Activated CD8-positive, alpha-beta memory T cell treated with anti-CD3 and anti-CD28 coated beads, Interleukin-2, amount 50 U/mL, for 48 hours (primary cell): ENCODE measurements around the gene MCF2L2.
"Not testable (repeated sequence)": the region's sequence is repeated elsewhere in the genome, so short reads cannot be mapped to it uniquely, and the experiment has no call there.

Source experiments
- DNase-seq: peaks from one replicate; pipeline ENCODE4 v3.0.0-alpha.2; 2020

Gene MCF2L2

DNA sequence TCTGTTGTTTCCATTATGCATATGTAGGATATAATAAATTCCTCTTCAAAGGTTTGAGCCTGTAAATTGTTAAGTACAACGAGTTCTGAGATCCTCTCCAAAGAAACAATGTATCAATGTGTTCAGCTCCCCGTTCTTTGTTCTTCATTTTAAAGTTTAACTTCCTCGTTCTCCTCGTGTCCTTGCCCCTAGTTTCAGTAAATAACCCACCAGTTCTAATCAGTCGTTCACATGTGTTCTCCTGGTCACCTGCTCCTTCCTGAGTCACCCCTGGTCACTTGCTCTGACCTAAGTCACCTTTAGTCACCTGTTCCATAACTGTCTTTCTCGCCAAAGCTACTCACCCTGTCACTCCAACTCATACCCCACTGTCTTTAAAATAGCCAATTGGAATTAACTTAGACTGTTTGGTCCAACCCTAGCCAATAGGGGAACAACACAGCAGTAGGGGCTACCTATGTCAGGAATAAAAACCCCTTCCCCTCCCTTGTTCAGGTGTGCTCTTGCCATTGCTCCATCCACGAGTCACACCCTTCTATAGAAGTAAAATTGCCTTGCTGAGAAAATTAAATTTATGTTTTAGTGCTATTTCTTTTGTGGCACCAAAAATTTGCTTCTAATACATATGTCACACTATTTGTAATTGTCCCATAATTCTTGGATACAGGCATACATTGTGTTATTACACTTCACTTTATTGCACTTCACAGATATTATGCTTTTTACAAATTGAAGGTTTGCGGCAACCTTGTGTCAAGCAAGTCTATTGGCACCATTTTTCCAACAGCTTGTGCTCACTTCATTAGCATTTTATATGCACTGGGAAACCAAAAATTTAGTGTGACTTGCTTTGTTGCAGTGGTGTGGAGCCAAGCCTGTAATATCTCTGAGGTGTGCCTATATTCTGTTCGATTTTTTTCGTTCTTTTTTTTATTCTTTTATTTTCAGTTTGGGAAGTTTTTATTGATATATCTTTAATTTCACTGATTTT is 15.3 kb upstream of the MCF2L2 start:
- DNase-seq = no peak

DNA sequence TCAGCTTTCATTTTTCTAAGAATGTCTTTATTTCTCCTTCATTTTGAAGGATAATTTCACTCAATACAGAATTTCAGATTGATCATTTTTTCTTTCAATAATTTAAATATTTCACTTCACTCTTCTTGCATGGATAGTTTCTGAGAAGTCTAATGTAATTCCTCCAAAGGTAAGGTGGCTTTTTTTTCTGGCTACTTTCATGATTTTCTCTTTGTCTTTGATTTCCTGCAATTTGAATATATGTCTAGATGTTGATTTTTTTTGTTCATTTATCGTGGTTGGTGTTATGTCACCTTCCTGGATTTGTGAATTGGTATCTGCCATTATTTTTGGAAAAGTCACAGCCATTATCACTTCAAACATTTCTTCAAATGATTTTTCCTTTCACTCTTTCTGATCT is 14.6 kb upstream of the MCF2L2 start:
- DNase-seq = no peak

DNA sequence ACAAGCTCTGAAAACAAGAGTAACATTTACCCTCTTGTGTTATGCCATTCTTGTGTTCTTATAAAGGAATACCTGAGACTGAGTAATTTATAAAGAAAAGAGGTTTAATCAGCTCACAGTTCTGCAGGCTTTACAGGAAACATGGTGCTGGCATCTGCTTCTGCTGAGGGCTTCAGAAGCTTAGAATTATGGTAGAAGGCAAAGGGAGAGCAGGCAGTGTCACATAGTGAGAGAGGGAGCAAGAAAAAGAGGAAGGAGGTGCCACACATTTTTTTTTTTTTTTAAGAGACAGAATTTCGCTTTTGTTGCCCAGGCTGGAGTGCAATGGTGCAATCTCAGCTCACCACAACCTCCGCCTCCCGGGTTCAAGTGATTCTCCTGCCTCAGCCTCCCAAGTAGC is 12.1 kb upstream of the MCF2L2 start:
- DNase-seq = not testable (repeated sequence)

DNA sequence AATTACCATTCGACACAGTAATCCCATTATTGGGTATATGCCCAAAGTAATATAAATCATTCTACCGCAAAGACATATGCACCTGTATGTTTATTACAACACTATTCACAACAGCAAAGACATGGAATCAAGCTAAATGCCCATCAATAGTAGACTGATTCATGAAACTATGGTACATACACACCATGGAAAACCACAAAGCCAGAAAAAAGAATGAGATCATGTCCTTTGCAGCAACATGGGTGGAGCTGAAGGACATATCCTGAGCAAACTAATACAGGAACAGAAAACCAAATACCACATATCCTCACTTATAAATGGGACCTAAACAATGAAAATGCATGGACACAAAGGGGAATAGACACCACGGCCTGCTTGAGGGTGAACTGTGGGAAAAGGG is 11.1 kb upstream of the MCF2L2 start:
- no peak for DNase-seq

DNA sequence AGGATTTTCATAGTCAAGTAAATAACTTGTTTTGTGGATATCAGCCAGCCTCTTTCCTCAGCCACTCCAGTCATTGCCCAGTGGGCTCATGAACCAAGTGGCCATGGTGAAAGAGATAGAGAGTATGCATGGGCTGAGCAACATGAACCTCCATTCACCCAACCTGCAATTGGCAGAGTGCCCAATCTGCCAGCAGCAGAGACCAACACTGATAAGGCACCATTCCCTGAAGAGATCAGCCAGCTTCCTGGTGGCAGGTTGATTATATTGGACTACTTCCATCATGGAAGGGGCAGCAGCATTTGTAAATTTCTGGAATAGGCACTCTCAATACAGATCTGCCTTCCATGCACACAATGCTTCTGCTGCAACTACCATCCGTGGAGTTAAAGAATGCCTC is 10.3 kb upstream of the MCF2L2 start:
- no peak for DNase-seq

DNA sequence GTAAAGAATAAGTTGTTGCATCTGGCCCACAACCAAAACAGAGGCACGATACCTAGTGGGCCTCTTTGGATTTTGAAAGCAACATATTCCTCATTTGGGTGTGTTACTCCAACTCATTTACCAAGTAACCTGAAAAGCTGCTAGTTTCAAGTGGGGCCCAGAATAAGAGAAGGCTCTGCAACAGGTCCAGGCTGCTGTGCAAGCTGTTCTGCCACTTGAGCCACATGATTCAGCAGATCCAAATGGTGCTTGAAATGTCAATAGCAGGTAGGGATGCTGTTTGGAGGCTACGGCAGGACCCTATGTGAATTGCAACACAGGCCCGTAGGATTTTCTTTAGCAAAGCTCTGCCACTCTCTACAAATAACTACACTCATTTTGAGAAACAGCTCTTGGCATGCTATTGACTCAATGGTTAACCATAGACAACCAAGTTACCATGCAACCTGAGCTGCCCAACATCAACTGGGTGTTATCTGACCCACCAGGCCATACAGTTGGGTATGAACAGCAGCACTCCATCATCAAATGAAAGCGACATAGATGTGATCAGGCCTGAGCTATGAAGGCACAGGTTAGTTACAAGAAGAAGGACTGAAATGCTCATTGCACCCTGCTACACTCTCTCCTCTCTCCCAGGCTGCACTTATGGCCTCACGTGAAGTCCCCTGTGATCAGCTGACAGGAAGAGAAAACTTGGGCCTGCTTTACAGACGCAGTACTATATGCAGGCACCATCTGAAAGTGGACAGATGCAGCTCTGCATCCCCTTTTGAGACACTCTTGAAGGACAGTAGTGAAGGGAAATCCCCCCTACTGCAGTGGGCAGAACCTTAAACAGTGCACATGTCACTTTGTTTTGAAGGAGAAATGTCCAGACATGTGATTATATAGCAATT is 9.5 kb upstream of the MCF2L2 start:
- DNase-seq = no peak

DNA sequence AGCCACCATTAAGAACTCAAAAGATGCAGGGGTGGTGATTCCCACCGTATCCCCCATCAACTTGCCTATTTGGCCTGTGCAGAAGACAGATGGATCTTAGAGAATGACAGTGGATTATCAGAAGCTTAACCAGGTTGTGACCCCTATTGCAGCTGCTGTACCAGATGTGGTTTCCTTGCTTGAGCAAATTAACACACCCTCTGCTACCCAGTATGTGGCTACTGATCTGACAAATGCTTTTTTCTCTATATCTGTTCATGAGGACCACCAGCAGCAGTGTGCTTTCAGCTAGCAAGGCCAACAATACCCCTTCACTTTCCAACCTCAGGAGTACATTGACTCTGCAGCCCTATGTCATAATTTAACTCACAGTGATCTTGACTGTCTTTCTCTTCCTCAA is 8.6 kb upstream of the MCF2L2 start:
- DNase-seq = no peak

DNA sequence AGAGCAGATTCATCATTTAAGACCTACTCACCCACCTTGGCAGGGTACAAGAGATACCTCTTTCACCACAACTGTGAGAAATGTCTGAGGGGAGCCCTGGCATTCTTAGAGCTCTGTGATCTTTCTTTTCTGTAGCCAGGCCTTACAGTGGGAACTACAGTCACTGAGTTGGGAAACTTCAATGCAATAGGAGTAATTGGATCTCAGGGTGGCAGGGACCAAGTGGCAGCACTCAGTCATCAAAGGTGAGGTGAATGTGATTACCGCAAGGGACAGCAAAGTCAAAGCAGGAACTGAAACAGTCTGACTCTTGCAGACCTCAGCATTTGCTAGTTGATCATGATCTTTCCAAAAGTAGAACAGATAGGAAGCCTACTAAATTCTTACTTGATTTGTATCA is 7.2 kb upstream of the MCF2L2 start:
- no peak for DNase-seq

DNA sequence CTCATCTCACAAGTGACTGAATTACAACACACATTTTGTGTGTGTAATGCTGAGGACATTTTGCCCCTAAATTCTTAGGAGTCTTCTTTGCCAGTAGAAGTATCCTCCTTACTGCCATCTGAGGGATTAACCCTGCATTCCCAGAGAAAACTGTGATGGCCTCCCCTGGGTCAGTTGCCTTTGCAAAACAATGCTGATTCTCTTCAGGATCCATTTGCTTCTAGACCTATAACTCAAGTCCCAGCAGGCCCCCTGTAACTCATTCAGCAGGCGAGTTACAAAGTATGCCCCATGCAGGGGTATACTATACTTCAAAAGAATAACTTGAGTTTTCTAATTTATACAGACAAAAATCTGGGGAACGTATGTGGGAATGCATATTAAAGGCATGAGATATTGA is 6.6 kb upstream of the MCF2L2 start:
- DNase-seq = no peak

DNA sequence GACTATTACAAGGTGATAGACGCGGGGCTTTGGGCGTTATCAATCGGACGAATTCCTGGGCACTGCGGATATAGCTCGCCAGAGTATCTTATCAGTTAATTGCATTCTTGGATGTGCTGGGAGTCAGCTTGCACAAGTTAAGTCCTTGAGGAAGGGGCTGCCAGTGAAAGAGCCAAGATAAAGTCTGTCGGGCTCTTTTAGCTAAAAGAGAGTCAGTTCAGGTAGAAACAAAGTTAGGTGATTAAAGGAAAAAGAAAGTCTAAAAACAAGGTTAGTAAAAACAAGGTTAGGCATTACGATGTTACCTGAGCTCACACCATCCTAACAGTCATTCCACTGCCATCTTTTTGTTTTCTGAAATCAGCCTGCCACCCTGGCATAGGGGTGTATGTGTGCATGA is 6.1 kb upstream of the MCF2L2 start:
- no peak for DNase-seq

DNA sequence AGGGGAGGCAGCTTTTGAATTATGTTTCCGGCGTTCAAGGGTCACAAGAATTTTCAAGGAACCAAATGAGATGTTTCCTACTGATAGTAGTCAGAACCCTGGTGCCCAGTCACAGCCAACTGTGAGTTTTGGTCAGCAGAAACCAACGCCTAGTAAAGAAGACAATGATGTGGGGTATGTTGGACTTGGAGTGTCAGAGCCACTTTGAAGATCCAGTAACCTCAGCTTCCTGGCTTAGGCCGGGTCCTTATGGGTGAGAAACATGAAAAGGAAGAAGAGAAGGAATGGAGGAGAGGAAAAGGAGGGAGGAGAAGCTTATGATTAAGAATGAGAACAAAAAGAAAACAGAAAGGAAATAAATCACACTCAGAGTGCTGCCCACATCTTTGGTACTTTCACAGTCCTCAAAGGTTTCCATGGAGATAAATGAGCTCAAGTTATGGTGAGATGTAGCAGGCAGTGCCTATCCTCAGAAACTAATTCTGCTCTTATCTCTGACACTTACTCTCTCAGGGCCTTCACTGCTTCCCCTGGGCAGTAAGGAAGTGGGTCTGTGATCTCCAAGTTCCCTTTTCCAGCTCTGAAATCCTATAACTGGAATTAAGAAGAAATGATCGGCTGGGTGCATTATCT is 2.0 kb upstream of the MCF2L2 start:
- DNase-seq = no peak

DNA sequence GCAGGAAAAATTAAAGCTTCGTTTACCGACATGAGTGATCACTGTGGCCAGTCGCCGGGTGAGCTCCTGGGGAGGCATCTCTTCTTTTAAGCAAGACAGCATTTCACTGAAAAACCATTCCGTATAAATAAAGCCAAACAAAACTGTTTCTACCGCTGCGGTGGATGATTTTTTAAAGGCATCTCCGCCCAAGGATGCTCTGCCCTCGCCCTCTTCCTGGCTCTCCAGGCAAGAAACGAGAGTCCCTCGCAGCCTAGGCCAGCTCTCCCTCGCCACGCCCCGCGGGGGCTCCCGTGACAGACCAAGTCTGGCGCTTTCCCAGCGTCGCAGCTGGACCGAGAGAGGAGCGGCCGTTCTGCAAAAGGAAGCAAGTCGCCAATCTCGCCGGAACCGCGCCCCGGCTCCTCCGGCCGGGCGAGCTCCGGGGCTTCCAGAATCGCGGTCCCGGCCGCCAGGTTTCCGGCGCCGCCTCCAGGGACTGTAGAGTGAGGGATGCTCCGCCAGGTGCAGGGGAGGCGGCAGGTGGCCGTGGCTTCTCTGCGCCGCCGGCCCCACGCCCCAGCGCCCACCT is 458 bp downstream of the MCF2L2 start:
- DNase-seq = peak; percentile 68

DNA sequence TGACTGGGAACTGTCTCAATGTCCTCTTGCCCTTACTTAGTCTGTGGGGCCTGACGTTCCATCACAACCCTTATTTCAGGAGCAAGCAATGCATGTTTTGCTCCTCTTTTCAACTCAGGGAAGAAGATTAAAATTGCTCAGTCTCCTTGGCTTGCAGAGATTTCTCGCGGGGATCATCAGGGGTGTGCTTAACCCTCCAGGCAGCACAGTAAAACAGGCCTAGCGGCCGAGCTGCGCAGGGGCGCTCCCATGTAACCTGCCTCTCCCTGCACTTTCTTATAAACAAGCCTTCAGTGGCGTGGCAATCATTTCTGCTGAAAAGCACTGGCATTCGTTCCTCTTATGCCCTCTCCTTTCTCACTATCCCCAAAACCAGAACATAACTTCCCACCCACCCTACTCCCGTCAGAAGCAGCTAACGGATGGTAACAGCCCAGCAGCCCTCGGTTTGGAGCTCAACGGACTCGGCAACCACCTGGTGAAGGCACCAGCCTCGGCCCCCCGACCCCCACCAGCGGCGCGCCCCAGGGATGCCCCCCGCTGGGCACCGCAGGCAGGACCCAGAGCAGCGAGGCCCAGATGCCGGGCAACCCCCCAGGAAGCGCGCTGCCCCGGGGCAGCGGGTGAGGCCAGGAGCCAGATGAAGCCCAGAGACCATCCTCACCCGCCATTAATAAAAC is 1.1 kb downstream of the MCF2L2 start:
- DNase-seq = no peak

DNA sequence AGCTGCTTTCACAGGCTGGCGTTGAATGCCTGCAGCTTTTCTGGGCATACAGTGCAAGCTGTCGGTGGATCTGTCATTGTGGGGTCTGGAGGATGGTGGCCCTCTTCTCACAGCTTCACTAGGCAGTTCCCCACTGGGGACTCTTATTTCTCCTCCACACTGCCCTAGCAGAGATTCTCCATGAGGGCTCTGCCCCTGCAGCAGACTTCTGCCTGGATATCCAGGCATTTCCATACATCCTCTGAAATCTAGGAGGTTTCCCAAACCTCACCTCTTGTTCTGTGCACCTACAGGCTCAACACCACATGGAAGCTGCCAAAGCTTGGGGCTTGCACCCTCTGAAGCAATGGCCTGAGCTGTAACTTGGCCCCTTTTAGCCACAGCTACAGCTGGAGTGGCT is 9.6 kb downstream of the MCF2L2 start:
- DNase-seq = not testable (repeated sequence)

DNA sequence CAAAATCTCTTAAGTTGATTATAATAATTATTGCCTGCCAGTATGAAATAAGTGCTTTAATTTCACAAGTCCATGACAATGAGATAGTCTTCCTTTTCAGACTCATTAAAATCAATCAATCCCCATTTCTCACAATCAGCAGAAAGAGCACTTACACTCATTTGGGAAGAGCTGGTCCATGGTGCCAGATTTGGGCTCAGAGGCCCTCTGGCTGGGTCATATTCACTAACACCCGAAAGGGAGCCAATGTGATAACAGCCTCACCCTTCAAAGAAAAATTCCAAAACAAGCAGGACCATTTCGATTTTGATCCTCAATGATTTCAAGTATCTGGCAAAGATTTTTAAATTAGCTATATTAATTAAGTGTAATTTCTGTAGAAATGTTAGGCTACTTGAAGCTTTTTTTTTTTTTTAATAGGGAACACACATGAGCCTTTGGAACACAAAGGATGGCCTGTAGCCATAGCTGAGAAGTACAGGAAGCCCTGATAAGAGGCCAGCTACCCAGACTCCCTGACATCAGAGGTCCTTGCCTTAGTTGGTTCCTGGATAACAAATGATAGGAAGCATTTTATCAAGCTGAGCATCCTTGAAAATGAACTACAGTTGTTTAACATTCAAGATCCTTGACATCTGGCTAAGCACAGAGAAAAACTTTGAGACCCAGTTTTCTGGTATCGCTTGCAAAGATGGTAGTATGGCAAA is 17.1 kb downstream of the MCF2L2 start:
- no peak for DNase-seq

DNA sequence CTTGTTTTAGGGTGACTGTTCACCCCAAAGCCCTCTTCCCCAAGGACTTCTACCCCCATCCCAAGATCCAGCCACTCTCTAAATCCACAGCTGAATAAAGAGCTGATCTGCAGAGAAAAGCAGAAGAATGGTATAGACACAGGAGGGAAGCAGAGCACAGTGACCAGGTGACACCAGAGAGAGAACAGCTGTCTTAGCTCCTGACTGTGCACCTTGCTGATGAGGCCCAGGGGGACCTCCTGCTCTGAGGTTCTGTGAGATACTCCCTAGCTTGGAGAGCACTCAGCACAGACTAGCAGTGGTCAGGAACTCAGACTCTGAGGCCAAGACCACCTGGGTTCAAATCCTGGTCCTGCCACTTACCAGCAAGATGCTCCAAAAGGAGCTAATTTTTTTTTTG is 17.7 kb downstream of the MCF2L2 start:
- DNase-seq = no peak

DNA sequence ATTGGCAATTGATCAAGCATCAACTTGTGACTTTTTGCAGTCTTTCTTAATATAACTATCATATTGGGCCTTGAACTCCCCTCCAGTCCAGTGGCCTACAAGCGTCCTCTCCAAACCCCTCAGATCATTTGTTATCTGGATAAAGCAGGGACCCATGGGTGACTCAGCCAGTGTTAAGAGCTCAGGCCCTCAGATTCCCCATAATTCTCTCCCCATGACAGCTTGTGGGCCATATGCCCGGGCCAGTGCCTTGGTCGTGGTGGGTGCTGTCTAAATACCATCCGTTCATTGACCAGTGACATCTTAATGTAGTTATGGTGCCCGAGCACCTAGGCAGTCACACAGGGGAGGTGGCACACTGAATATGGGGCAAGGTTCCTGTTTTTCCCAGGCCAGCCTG is 18.1 kb downstream of the MCF2L2 start:
- no peak for DNase-seq

DNA sequence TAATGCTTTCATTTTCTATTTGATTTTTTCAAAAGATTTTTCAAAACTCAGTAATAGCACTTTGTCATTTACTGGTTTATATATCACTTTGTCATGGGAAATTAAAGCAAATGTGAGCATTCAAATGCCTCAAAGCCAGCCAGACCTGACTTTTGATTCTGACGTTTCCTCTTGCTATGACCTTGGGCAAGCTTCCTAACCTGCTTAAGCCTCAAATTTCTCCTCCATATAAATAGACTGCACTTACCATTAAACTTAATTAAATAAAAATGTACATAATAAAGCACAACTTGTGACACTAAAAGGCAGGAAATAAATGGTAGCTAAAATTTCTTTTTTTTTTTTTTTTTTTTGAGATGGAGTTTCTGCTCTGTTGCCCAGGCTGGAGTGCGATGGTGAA is 19.2 kb downstream of the MCF2L2 start:
- no peak for DNase-seq

DNA sequence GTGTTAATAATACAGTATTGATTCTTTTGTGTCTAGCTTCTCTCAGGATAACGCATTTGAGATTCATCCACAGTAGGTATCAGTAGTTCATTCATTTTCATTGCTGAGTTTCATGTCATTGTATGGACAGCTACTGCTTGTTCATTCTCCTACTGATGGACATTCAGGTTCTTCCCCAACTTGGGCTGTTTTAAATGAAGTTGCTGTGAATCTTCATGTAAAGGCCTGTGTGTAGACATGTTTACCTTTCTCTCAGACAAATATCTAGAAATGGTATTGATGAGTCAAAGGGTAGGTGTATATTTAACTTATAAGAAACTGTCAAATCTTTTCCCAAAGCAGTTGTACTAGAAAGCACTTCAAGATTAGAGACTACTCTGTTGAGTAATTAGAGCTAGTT is 26.7 kb downstream of the MCF2L2 start:
- DNase-seq = no peak

DNA sequence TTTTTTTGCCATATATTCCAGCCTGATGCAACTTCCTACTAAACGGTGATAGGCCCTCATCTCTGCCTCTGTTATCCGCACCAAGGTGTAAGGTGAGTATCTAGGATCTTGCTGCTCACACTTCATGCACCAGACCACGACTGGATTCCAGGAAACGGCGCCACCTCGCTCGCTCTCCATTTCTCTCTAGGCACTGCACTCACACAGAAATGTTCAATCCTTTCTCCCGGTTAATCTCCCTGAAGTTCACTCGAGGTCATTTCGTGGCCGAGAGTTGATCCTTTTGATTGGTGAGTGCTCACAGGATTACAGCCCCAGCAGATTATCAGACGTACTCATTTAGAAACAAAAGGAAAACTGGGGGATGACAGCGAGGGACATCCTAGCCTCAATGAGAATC is 28.1 kb downstream of the MCF2L2 start:
- no peak for DNase-seq

DNA sequence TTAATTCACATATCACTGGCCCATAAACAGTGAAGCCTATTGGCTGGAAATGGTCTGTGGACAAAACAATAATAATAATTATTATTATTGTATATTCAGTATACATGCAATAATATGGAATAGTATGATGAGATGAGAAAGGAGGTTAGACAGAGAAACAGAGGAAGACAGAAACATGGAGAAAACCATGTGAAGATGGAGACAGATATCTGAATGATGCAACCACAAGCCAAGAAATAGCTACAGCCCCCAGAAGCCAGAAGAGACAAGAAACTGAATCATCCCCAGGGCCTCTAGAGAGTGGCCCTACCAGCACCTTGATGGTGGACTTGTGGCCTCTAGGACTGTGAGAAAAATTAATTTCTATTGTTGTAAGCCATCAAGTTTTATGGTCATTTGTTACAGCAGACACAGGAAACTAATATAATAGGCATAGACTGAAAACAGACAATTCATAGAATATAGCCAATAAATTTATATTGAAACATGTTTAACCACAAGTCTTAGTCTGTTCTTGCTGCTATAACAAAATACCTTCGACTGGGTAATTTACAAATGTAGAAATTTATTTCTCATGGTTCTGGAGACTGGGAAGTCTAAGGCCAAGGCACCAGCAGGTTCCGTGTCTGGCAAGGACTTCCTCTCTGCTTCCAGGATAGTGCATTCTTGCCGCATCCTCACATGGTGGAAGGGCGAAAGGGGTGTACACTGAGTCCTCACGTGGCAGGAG is 31.6 kb downstream of the MCF2L2 start:
- no peak for DNase-seq
